Frontal cortex (tissue), 4 donors: ENCODE measurements around the gene KCNK5. TPM values are rescaled to one million over a fixed set of nuclear protein-coding genes. Genes with fewer than 3 reads are reported as not detected.

Experiments
- DNase-seq, 2 donors: peaks; one replicate each; pipeline ENCODE4 v3.0.0; 2012; ENCODE audit warnings: low spot score in 2 of 2
- FAIRE-seq: peaks from 2 replicates; lab custom pipeline; 2012; peaks lifted over from hg19 to GRCh38; lab: Jason Lieb, UNC
- total RNA-seq: library from RNA; depleted of rRNA; stranded (reverse); fragments of >200 nt; gene quantifications from one replicate; pipeline ENCODE4 v1.2.3, GENCODE V29; 2014
- donor health status: control.
- donor health status: control.
- donor health status: control.

KCNK5 gene
- total RNA-seq, 1 donor from 2014 or later: under 0.01 TPM

GRCh38 chr6:39202166-39202565 is 27.1 kb downstream of the KCNK5 start:
- DNase-seq (no peak), FAIRE-seq (no peak)

- FAIRE-seq (no peak), DNase-seq (no peak)
These were observed 28.7 kb downstream of the KCNK5 start for GRCh38 chr6:39200498-39201020.

- DNase-seq: no peak
- no peak for FAIRE-seq
These were observed 29.3 kb downstream of the KCNK5 start for GRCh38 chr6:39199976-39200375.

- no peak for DNase-seq
- FAIRE-seq: no peak
These were observed 29.9 kb downstream of the KCNK5 start for GRCh38 chr6:39199231-39199940.

GRCh38 chr6:39198528-39198927 is 30.7 kb downstream of the KCNK5 start:
- no peak for FAIRE-seq
- DNase-seq: no peak

GRCh38 chr6:39197922-39198500 is 31.3 kb downstream of the KCNK5 start:
- DNase-seq: no peak
- no peak for FAIRE-seq

GRCh38 chr6:39197521-39197920 is 31.8 kb downstream of the KCNK5 start:
- no peak for FAIRE-seq
- DNase-seq: no peak

GRCh38 chr6:39196673-39197091 is 32.6 kb downstream of the KCNK5 start:
- no peak for FAIRE-seq

GRCh38 chr6:39195792-39196385 is 33.4 kb downstream of the KCNK5 start:
- DNase-seq (no peak), FAIRE-seq (no peak)

More at GRCh38 chr6:39196673-39197091, 32.6 kb downstream of the KCNK5 start:
- no peak for DNase-seq

GRCh38 chr6:39194466-39194865 is 34.8 kb downstream of the KCNK5 start:
- DNase-seq (no peak), FAIRE-seq (no peak)

- FAIRE-seq: no peak
- no peak for DNase-seq
These were observed 36.0 kb downstream of the KCNK5 start for GRCh38 chr6:39193201-39193791.

GRCh38 chr6:39192736-39193135 is 36.5 kb downstream of the KCNK5 start:
- FAIRE-seq: no peak

GRCh38 chr6:39191236-39191930 is 37.9 kb downstream of the KCNK5 start:
- DNase-seq (no peak), FAIRE-seq (no peak)

More at GRCh38 chr6:39192736-39193135, 36.5 kb downstream of the KCNK5 start:
- DNase-seq: no peak

GRCh38 chr6:39190545-39191235 is 38.6 kb downstream of the KCNK5 start:
- FAIRE-seq (no peak), DNase-seq (no peak)

- FAIRE-seq (no peak), DNase-seq (peak in 1 of 2 donors; percentile 41)
These were observed 39.2 kb downstream of the KCNK5 start for GRCh38 chr6:39189915-39190544.

GRCh38 chr6:39189131-39189530 is 40.1 kb downstream of the KCNK5 start:
- FAIRE-seq: no peak
- no peak for DNase-seq

- FAIRE-seq: no peak
- no peak for DNase-seq
These were observed 40.7 kb downstream of the KCNK5 start for GRCh38 chr6:39188571-39188970.

GRCh38 chr6:39188098-39188450 is 41.2 kb downstream of the KCNK5 start:
- DNase-seq: no peak
- no peak for FAIRE-seq

- no peak for DNase-seq
- no peak for FAIRE-seq
These were observed 44.2 kb downstream of the KCNK5 start for GRCh38 chr6:39184906-39185580.
